Coronary artery (tissue), 2 donors: ENCODE results near the gene GPR132.
A peak's percentile ranks its signal among the peaks of the same experiment; 100 is the strongest.
"Not testable (repeated sequence)": the region's sequence is repeated elsewhere in the genome, so short reads cannot be mapped to it uniquely, and the experiment has no call there.

ENCODE experiments used
- DNase-seq: peaks from one replicate; pipeline ENCODE4 v3.0.0-alpha.2; 2017; ENCODE audit warnings: low spot score
- H3K27ac ChIP-seq, 2 donors: fragments of 200-600 bp; sonication (generic); one replicate each; pipeline ENCODE4 v1.5.1; 2016 to 2019
- H3K4me3 ChIP-seq: fragments of 200-600 bp; sonication (generic); 2 replicates; pipeline ENCODE4 v1.5.1; 2016; ENCODE audit warnings: mild to moderate bottlenecking, moderate library complexity
- TF ChIP-seq, protein P1 (sequence below): fragments of 200-600 bp; sonication (generic); IDR thresholded peaks from one replicate; pipeline ENCODE4 v1.5.1; 2019; ENCODE audit warnings: antibody characterized with exemption

GPR132 gene, protein sequence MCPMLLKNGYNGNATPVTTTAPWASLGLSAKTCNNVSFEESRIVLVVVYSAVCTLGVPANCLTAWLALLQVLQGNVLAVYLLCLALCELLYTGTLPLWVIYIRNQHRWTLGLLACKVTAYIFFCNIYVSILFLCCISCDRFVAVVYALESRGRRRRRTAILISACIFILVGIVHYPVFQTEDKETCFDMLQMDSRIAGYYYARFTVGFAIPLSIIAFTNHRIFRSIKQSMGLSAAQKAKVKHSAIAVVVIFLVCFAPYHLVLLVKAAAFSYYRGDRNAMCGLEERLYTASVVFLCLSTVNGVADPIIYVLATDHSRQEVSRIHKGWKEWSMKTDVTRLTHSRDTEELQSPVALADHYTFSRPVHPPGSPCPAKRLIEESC

DNA sequence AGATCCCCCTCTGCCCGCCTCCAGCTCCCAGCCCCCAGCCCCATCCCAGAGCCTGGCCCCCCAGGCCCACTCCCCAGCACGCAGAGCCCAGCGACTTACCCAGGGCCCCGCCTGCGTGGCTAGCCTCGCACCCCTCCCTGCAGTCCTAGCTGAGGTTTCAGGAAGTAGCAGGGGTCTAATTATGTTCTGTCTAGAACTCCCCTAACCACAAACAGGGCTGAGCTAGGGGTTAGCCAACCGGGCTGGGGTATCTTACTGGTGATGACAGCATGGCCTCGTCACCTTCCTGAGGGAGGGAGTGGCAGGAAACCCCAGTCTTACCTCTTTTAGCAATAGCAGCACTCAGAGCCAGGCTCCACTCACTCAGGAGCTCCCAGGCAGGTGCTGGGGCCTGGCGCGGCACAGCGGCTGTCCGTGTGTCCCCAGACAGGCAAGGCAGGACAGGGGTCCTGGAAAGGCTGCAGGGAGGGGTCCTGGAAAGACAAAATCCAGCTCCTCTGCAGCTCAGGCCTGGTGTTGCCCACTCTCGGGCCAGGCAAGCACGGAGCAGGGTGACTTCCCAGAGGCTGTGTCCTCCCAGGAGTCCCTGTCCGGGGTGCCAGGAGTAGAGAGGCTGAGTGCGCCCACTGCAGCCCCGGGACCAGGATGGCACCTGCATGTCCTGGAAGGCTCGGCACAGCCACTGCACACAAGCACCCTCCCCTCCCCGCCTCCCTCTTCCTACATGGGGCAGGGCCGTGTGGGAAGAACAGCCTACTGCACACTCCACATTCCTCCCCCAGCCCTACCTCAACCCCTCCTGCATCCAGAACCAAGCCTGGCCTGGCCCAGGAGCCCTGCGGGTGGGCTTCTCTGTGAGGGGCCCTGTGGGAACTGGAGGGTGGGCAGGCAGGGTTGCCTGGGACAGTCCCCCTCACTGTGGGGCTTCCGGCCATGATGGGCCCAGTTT is at the start of gene GPR132:
Gene GPR132, minus strand, starts transcription at position 151 of the 949 bp plus-strand sequence. CDS start 10,010 bp downstream, outside the sequence.
- TF ChIP-seq, protein P1, sequence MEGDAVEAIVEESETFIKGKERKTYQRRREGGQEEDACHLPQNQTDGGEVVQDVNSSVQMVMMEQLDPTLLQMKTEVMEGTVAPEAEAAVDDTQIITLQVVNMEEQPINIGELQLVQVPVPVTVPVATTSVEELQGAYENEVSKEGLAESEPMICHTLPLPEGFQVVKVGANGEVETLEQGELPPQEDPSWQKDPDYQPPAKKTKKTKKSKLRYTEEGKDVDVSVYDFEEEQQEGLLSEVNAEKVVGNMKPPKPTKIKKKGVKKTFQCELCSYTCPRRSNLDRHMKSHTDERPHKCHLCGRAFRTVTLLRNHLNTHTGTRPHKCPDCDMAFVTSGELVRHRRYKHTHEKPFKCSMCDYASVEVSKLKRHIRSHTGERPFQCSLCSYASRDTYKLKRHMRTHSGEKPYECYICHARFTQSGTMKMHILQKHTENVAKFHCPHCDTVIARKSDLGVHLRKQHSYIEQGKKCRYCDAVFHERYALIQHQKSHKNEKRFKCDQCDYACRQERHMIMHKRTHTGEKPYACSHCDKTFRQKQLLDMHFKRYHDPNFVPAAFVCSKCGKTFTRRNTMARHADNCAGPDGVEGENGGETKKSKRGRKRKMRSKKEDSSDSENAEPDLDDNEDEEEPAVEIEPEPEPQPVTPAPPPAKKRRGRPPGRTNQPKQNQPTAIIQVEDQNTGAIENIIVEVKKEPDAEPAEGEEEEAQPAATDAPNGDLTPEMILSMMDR, result no peak
- Histone ChIP-seq H3K27ac (peak within 1 kb of the TSS in 1 of 2 donors; percentile 80), H3K4me3 (peak within 1 kb of the TSS; percentile 55)
- peak; percentile 78 for DNase-seq

DNA sequence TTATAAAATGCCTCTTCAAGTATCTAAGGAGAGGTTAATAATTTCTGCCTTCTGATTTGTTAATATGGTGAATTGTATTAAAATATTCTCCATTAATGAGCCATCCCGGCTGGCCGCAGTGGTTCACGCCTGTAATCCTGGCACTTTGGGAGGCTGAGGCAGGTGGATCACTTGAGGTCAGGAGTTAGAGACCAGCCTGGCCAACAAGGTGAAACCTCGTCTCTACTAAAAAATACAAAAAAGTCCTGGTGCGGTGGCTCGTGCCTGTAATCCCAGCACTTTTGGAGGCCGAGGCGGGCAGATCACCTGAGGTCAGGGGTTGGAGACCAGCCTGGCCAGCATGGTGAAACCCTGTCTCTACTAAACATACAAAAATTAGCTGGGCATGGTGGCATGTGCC is 44.0 kb upstream of the GPR132 start:
- H3K4me3 ChIP-seq, H3K27ac ChIP-seq: not testable (repeated sequence)
- DNase-seq, result peak; percentile 3

DNA sequence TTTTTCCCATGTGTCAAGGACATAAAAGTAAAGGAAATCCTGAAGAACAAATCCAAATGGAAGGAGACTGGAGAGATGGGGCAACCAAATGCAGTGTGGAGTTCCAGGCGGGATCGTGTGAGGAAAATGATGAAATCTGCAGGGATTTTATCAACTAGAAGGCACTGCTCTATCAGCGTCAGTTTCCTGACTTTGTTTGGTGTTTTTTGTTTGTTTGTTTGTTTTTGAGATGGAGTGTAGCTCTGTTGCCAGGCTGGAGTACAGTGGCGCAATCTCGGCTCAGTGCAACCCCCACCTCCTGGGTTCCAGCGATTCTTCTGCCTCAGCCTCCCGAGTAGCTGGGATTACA is 43.3 kb upstream of the GPR132 start:
- no peak overlapping the region for H3K4me3 ChIP-seq
- TF ChIP-seq, protein P1, result no peak
- no peak overlapping the region for H3K27ac ChIP-seq
- peak; percentile 26 for DNase-seq

DNA sequence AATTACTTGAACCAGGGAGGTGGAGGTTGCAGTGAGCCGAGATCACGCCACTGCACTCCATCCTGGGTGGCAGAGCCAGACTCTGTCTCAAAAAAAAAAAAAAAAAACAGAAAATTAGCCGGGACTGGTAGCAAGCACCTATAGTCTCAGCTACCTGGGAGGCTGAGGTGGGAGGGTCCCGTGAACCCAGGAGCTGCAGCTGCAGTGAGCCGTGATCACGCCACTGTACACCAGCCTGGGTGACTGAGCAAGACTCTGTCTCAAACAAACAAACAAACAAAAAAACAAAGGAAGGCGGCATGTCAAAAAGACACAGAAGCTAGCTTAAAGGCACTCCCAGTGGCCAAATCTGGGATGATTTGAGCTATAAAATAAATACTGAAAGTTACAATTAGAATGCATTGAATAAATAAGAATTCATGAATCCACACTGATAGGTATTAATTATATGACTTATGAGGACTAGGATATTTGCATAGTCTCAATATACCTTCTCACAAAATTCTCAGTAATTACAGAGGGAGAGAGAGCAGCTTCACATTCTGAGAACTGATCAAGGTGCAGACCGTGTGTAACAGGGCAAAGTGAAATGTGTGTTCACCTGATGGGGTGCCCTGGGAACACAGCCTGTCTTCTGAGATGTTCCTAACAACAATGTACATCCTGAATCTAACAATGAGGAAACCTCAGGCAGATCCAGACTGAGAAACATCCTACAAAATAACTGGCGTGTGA is 42.7 kb upstream of the GPR132 start:
- DNase-seq, result no peak
- no peak overlapping the region for H3K4me3 ChIP-seq
- no peak overlapping the region for H3K27ac ChIP-seq
- TF ChIP-seq, protein P1, result no peak

DNA sequence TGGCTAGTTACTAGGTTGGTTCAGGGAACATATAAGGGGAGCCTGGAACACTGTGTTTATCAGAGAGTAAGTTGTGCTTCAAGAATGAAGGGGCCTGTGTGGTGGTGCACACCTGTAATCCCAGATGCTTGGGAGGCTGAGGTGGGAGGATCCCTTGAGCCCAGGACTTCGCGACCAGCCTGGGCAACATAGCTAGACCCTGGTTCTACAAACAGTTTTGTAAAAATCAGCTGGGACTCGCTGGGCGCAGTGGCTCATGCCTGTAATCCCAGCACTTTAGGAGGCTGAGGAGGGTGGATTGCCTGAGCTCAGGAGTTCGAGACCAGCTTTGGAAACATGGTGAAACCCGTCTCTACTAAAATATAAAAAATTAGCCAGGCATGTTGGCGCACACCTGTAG is 42.1 kb upstream of the GPR132 start:
- no peak overlapping the region for H3K4me3 ChIP-seq
- TF ChIP-seq, protein P1, result no peak
- H3K27ac ChIP-seq, result no peak overlapping the region
- DNase-seq, result no peak

DNA sequence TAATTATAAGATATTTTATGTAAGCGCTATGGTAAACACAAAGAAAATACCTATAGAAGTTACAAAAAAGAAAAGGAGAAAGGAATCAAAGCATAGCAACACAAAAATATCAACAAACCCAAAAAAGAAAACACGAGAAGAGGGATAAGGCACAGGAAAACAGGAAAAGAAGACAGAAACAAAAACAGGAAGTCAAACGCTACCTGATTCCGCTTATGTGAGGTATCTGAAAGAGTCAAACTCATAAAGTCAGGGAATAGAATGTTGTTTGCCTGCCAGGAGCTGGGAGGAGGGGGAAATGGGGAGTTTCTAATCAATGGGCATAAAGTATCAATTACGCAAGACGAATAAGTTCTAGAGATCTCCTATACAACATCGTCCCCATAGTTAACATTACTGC is 39.9 kb upstream of the GPR132 start:
- TF ChIP-seq, protein P1, result no peak
- no peak overlapping the region for H3K4me3 ChIP-seq
- DNase-seq, result no peak
- no peak overlapping the region for H3K27ac ChIP-seq

DNA sequence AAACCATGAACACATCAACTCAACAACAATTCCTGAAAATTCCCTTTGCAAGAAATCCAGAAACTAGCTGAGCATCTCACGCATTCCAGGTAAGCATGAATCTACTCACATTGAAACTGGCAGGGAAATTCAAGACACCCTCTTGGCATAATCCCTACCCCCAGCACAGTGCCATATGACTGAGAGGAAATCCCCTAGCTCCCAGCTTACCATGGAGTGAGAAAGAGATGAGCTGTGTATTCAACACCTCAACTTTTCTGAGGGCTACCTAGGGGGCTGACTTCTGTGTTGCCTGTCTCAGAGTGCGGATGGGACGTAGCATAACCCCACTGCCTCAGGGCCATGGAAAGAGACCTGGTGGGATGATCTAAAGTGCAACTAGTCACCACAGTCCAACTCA is 37.7 kb upstream of the GPR132 start:
- TF ChIP-seq, protein P1, result no peak
- Histone ChIP-seq H3K27ac (no peak overlapping the region), H3K4me3 (no peak overlapping the region)
- DNase-seq, result no peak
